Hematopoietic multipotent progenitor cell (in vitro differentiated cells): ENCODE data around the gene TFPI2. TPM values are rescaled to one million over a fixed set of nuclear protein-coding genes. Genes with fewer than 3 reads are reported as not detected.

Experiments
- DNase-seq, 3 donors: peaks; one replicate each; pipeline ENCODE4 v3.0.0-alpha.2; 2011 to 2015; ENCODE audit warnings: low read depth in 2 of 3, low spot score in 2 of 3
- small RNA-seq: library from RNA; depleted of rRNA; stranded (forward); fragments of <200 nt; gene quantifications from one replicate; pipeline ENCODE3, GENCODE V24; 2012
- total RNA-seq: library from RNA; depleted of rRNA; stranded (reverse); fragments of >200 nt; gene quantifications from one replicate; pipeline ENCODE4 v1.2.3, GENCODE V29; 2012

TFPI2 gene
- total RNA-seq, 1 donor: 0.81 TPM

- DNase-seq: no peak
Measured at GRCh38 chr7:93860261-93860660, 30.3 kb downstream of the TFPI2 start.

- no peak for DNase-seq
Measured at GRCh38 chr7:93858857-93859256, 31.7 kb downstream of the TFPI2 start.

GRCh38 chr7:93856323-93856722 lies 34.2 kb downstream of the TFPI2 start:
- DNase-seq: peak in 1 of 3 donors; percentile 26

- DNase-seq: no peak
Measured at GRCh38 chr7:93855797-93856196, 34.8 kb downstream of the TFPI2 start.

- no peak for DNase-seq
Measured at GRCh38 chr7:93854480-93854879, 36.1 kb downstream of the TFPI2 start.

- DNase-seq: no peak
Measured at GRCh38 chr7:93851536-93851935, 39.0 kb downstream of the TFPI2 start.

GRCh38 chr7:93843260-93843659 lies 47.3 kb downstream of the TFPI2 start:
- no peak for DNase-seq

GRCh38 chr7:93838966-93839365 lies 51.6 kb downstream of the TFPI2 start:
- no peak for DNase-seq

GRCh38 chr7:93837245-93837644 lies 53.3 kb downstream of the TFPI2 start:
- DNase-seq: no peak

GRCh38 chr7:93836116-93836515 lies 54.4 kb downstream of the TFPI2 start:
- no peak for DNase-seq

GRCh38 chr7:93835702-93836101 lies 54.9 kb downstream of the TFPI2 start:
- DNase-seq: no peak

Small RNA genes within 50 kb of the gene (small RNA-seq; reads per million reads assigned to genes)
- gene AC002076.2: not detected

Other genes starting within 250 kb of the TFPI2 start
- not detected for gene GNGT1, start 15.8 kb upstream of the TFPI2 start, total RNA-seq
- gene GNG11, start 31.0 kb upstream of the TFPI2 start, total RNA-seq: 1.9 TPM
- 7.3 TPM for gene BET1, start 113.6 kb upstream of the TFPI2 start, total RNA-seq